Stomach (tissue), 9 donors: Measurements from ENCODE around the gene MAN1A1. TPM values are rescaled to one million over a fixed set of nuclear protein-coding genes. Genes with fewer than 3 reads are reported as not detected.

Experiments used
- DNase-seq, 2 donors: peaks; one replicate each; pipeline versions ENCODE4 v3.0.0 to v3.0.0-alpha.2; 2013 to 2019
- H3K27ac ChIP-seq, 5 donors: fragments of 200-600 bp in 4 of 5; sonication (generic) in 4 of 5; one replicate each; pipeline ENCODE4 v1.5.1; 2013 to 2019; ENCODE audit warnings: mild to moderate bottlenecking in 1 of 5, moderate library complexity in 1 of 5
- H3K27me3 ChIP-seq, 3 donors: fragments of 200-600 bp; sonication (generic); one replicate each; pipeline ENCODE4 v1.5.1; 2017 to 2019; ENCODE audit warnings: mixed run types in 1 of 3
- H3K36me3 ChIP-seq, 4 donors: fragments of 200-600 bp; sonication (generic); 1 replicate in 3 of 4; 2 replicates in 1 of 4; pipeline ENCODE4 v1.5.1; 2016 to 2019
- H3K4me1 ChIP-seq, 4 donors: fragments of 200-600 bp; sonication (generic); one replicate each; pipeline ENCODE4 v1.5.1; 2016 to 2019
- H3K4me3 ChIP-seq, 4 donors: fragments of 200-600 bp; sonication (generic) in 3 of 4; one replicate each; pipeline ENCODE4 v1.5.1; 2016 to 2019; ENCODE audit warnings: mild to moderate bottlenecking in 1 of 4
- H3K9me3 ChIP-seq, 4 donors: fragments of 200-600 bp; sonication (generic); one replicate each; pipeline ENCODE4 v1.5.1; 2016 to 2019
- EP300 ChIP-seq: sonication (generic); formaldehyde crosslinking; IDR thresholded peaks from one replicate; pipeline ENCODE4 v1.6.1; 2017; ENCODE audit warnings: antibody characterized with exemption
- POLR2A ChIP-seq, 4 donors: fragments of 450-650 bp; IDR thresholded peaks; one replicate each; pipeline ENCODE4 v1.6.1; 2016; ENCODE audit warnings: antibody characterized with exemption in 4 of 4, control low read depth in 2 of 4, mild to moderate bottlenecking in 1 of 4, moderate library complexity in 1 of 4
- POLR2AphosphoS5 ChIP-seq, 3 donors: sonication (generic); formaldehyde crosslinking; IDR thresholded peaks; one replicate each; pipeline ENCODE4 v1.6.1; 2016; ENCODE audit warnings: antibody characterized with exemption in 3 of 3
- WGBS, 5 donors: extraction: QIAGEN DNeasy Blood & Tissue Kit in 3 of 5; methylation state at CpG; one replicate each; pipeline versions ENCODE4 v1.1.5 to v1.1.7; 2013 to 2018; 5-methylcytosine and 5-hydroxymethylcytosine counted together
- intact Hi-C: fragments of 100-400 bp; cut with DNase I; formaldehyde crosslinking; loops from one replicate; pipeline ENCODE4 v1.15.1; 2023; ENCODE audit warnings: low total_unique reads
- polyA plus RNA-seq, 3 donors: library from polyadenylated mRNA; stranded (reverse); fragments of 200-250 nt; gene quantifications; one replicate each; pipeline ENCODE4 v1.2.3, GENCODE V29; 2013
- total RNA-seq, 5 donors: library from RNA; depleted of rRNA; stranded (reverse); fragments of >200 nt; gene quantifications; one replicate each; pipeline versions ENCODE4 v1.1.0 to v1.2.3, GENCODE V29; 2014 to 2016
- TF ChIP-seq, protein P1 (sequence below), 7 experiments: fragments of 450-650 bp in 4 of 7; fragments of 200-600 bp in 3 of 7; sonication (generic) in 3 of 7; IDR thresholded peaks; one replicate each; pipeline ENCODE4 v1.5.1; 2016 to 2019; ENCODE audit warnings: antibody characterized with exemption in 7 of 7, control low read depth in 2 of 7, mild to moderate bottlenecking in 1 of 7
- donor health status: healthy with polysubstance abuse.
- donor health status: Bipolar disorder and iron deficiency.
- donor health status: healthy.

MAN1A1 gene
- total and polyA plus RNA-seq, 8 donors = 8.0 to 132 (median 47.9) TPM

GRCh38 chr6:119323478-119323877 lies 26.1 kb downstream of the MAN1A1 start:
- Histone ChIP-seq H3K27me3 (no peaks in the 10 kb centered on the region), H3K4me3 (no peak overlapping the region), H3K4me1 (peaks cover 0 to 16% (median 7%) of the 10 kb centered on the region in 4 donors), H3K9me3 (no peaks in the 10 kb centered on the region), H3K27ac (no peak overlapping the region), H3K36me3 (peaks cover 0 to 21% (median 10%) of the 10 kb centered on the region in 4 donors)
- TF ChIP-seq POLR2AphosphoS5 (IDR thresholded peaks at IDR 0.05) (no peak), EP300 (no peak), POLR2A (IDR thresholded peaks at IDR 0.05) (no peak)
- TF ChIP-seq, protein P1, sequence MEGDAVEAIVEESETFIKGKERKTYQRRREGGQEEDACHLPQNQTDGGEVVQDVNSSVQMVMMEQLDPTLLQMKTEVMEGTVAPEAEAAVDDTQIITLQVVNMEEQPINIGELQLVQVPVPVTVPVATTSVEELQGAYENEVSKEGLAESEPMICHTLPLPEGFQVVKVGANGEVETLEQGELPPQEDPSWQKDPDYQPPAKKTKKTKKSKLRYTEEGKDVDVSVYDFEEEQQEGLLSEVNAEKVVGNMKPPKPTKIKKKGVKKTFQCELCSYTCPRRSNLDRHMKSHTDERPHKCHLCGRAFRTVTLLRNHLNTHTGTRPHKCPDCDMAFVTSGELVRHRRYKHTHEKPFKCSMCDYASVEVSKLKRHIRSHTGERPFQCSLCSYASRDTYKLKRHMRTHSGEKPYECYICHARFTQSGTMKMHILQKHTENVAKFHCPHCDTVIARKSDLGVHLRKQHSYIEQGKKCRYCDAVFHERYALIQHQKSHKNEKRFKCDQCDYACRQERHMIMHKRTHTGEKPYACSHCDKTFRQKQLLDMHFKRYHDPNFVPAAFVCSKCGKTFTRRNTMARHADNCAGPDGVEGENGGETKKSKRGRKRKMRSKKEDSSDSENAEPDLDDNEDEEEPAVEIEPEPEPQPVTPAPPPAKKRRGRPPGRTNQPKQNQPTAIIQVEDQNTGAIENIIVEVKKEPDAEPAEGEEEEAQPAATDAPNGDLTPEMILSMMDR (IDR thresholded peaks at IDR 0.05) = no peak
- WGBS, 5 donors = 95 to 98% (median 97%) methylated on average over 2 of the region's 2 CpGs
- intact Hi-C loops = no loop called here
- DNase-seq = no peak

GRCh38 chr6:119322715-119323350 lies 26.7 kb downstream of the MAN1A1 start:
- WGBS, 5 donors = 76 to 95% (median 87%) methylated on average over 5 of the region's 5 CpGs
- Histone ChIP-seq H3K9me3 (no peaks in the 10 kb centered on the region), H3K4me3 (no peak overlapping the region), H3K36me3 (peaks cover 0 to 21% (median 10%) of the 10 kb centered on the region in 4 donors), H3K27ac (no peak overlapping the region), H3K27me3 (no peaks in the 10 kb centered on the region), H3K4me1 (peaks cover 0 to 11% (median 3%) of the 10 kb centered on the region in 4 donors)
- no peak for DNase-seq
- TF ChIP-seq, protein P1 (IDR thresholded peaks at IDR 0.05) = no peak
- TF ChIP-seq POLR2A (IDR thresholded peaks at IDR 0.05) (no peak), EP300 (no peak), POLR2AphosphoS5 (IDR thresholded peaks at IDR 0.05) (no peak)
- intact Hi-C loops = no loop called here

- 98 to 100% (median 100%) methylated on average over 2 of the region's 2 CpGs for WGBS, 5 donors
Observed at GRCh38 chr6:119322034-119322433, 27.5 kb downstream of the MAN1A1 start.

GRCh38 chr6:119319694-119320093 lies 29.9 kb downstream of the MAN1A1 start:
- Histone ChIP-seq H3K4me3 (no peak overlapping the region), H3K36me3 (no peaks in the 10 kb centered on the region), H3K4me1 (peaks cover 0 to 17% (median 8%) of the 10 kb centered on the region in 4 donors), H3K9me3 (no peaks in the 10 kb centered on the region), H3K27ac (no peak overlapping the region), H3K27me3 (no peaks in the 10 kb centered on the region)
- TF ChIP-seq POLR2A (IDR thresholded peaks at IDR 0.05) (no peak), EP300 (no peak), POLR2AphosphoS5 (IDR thresholded peaks at IDR 0.05) (no peak)
- TF ChIP-seq, protein P1 (IDR thresholded peaks at IDR 0.05) = no peak
- intact Hi-C loops = no loop called here
- 86 to 100% (median 94%) methylated on average over 2 of the region's 2 CpGs for whole genome bisulfite sequencing, 5 donors
- DNase-seq = no peak

More at GRCh38 chr6:119322034-119322433, 27.5 kb downstream of the MAN1A1 start:
- H3K27me3 ChIP-seq = no peaks in the 10 kb centered on the region
- no peaks in the 10 kb centered on the region for H3K9me3 ChIP-seq
- no peak overlapping the region for H3K4me3 ChIP-seq
- H3K27ac ChIP-seq = no peak overlapping the region
- no peak for DNase-seq
- H3K36me3 ChIP-seq = peaks cover 0 to 16% (median 9%) of the 10 kb centered on the region in 4 donors
- H3K4me1 ChIP-seq = peaks cover 0 to 11% (median 2%) of the 10 kb centered on the region in 4 donors
- TF ChIP-seq POLR2A (IDR thresholded peaks at IDR 0.05) (no peak), POLR2AphosphoS5 (IDR thresholded peaks at IDR 0.05) (no peak)
- TF ChIP-seq, protein P1 (IDR thresholded peaks at IDR 0.05) = no peak
- intact Hi-C loops = no loop called here
